GM08714 (cell line): ENCODE data around the gene SNX15.
"Not testable (repeated sequence)": the region's sequence is repeated elsewhere in the genome, so short reads cannot be mapped to it uniquely, and the experiment has no call there.

Source experiments
- H3K4me3 ChIP-seq: fragments of 200-500 bp; sonication (Bioruptor generic); 2 replicates; pipeline ENCODE4 v1.5.1; 2014; ENCODE audit warnings: mild to moderate bottlenecking, low read length, inconsistent platforms
- ZNF274 ChIP-seq: IDR thresholded peaks from 2 replicates; pipeline ENCODE4 v1.6.1; 2012; ENCODE audit warnings: mild to moderate bottlenecking, low read depth, low read length

Gene SNX15

DNA sequence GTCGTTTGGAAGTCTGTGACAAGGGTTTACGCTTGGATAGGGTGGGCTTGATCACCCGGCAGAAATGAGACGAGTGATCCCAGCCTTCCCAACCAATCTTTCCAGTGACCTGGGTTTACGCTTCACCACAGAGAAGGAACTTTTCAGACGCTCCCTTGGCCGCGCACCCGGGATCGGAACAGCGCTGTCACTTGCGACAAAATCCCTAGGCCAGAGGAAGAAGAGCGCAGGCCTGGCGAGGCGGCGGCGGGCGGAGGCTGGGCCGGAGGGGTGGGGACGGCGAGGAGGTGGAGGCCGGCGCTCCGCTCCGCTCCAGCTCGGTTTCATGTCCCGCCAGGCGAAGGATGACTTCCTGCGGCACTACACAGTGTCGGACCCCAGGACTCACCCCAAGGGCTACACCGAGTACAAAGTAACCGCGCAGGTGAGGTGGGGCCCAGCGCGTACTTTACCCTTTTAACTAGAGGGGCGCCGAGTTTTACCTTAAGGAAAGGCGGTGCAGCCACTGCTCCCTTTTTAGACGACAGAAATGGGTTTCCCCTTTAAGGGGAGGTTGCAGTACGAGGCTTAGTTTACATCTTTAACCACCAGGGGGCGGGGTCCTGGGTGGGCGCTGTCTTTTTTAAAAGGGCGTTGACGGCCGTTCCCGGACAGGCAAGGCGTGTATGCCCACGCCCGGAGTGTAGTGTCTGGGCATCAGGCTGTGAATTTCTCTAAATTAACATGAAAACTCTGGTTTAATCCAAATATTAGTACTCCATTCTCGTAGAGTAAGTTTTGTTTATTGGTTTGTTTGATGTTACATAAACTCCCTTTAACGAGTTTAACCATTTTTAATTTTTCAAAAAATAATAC, at the start of gene SNX15:
TSS of gene SNX15 (plus strand) at position 227 of the 855 bp plus-strand sequence. CDS start at position 326, 99 bp downstream.
- no peak for TF ChIP-seq ZNF274
- peak within 1 kb of the TSS; percentile 60; the same call in 1 of the 2 replicates for H3K4me3 ChIP-seq

DNA sequence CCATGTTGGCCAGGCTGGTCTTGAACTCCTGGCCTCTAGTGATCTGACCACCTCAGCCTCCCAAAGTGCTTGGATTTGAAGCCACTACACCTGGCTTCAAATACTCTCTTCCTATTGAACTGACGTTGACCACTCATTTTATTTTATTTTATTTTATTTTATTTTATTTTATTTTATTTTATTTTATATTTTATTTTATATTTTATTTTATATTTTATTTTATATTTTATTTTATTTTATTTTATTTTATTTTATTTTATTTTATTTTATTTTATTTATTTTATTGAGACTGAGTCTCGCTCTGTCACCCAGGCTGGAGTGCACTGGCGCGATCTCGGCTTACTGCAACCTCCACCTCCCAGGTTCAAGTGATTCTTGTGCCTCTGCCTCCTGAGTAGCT, 43.9 kb upstream of the SNX15 start:
- not testable (repeated sequence) for H3K4me3 ChIP-seq

GRCh38 chr11:64987998-64988854, 39.0 kb upstream of the SNX15 start:
- H3K4me3 ChIP-seq: no peak overlapping the region
- no peak for TF ChIP-seq ZNF274

DNA sequence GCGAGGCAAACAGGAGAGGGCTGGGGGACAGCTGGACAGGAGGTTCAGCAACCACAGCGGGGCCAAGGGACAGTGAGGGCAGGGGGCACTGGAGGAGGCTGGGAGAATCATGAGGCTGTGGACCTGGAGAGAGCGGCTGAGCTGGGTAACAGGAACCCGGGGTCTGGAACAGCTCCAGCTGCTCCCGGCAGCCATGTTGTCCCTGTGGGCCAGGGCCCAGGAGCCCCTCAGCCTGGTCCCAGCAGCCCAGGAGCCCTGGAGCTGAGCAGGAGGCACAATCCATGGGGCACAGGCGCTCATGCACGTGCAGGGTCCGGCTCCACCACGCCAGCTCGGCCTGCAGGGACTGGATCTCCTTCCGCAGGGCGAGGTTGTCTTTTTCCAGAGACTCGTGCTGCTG, 37.8 kb upstream of the SNX15 start:
- no peak overlapping the region for H3K4me3 ChIP-seq
- no peak for TF ChIP-seq ZNF274

GRCh38 chr11:64990222-64990923, 36.9 kb upstream of the SNX15 start:
- no peak overlapping the region for H3K4me3 ChIP-seq
- TF ChIP-seq ZNF274: no peak

DNA sequence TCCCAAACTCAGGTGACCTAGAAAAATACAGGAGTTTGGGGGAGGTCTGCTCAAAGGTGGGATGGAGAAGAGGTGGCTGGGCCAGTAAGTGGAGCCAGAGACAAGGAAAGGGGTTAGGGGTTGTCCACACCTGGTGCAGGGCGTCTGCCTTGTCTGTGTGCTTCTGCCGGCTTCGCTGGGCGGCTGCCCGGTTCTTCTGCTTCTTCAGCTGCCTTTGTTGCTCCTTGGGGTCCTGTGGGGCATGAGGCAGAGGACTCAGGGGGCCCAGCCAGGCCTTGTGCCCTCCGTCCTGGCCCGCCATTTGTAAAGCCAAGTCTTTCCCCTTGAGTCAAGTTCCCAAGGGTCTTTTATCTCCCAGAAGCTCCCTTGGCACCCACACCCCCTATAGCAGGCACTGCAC, 32.9 kb upstream of the SNX15 start:
- no peak for TF ChIP-seq ZNF274
- H3K4me3 ChIP-seq: no peak overlapping the region

GRCh38 chr11:64996327-64996709, 30.9 kb upstream of the SNX15 start:
- no peak overlapping the region for H3K4me3 ChIP-seq
- TF ChIP-seq ZNF274: no peak

- H3K4me3 ChIP-seq: no peak within 1 kb of the TSS
Measured at GRCh38 chr11:64996710-64997380, 30.4 kb upstream of the SNX15 start, which contains the start of gene BATF2. TSS of gene BATF2 (minus strand) at chr11:64996971. CDS start at chr11:64996914, 57 bp downstream.

DNA sequence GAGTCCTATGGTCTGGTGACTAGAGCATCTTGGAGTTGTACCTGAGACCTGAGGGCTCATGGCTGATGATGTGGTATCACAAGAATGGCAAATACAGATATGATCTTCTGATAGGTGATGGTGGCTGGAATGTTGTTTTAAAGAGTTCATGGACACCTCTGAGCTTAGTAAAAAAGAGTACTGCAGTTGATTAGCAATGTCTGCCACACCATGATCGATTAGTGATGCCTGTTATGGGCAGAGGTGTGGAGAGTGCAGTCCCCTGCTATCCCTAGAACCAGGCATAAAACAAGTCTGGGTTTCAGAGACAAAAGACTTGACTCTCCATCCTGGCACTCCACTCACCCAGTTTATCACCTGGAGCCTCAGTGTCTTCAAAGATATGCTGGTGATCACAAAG, 29.1 kb upstream of the SNX15 start:
- no peak overlapping the region for H3K4me3 ChIP-seq
- TF ChIP-seq ZNF274: no peak

More at GRCh38 chr11:64996710-64997380, 30.4 kb upstream of the SNX15 start, which contains the start of gene BATF2:
- TF ChIP-seq ZNF274: no peak

- no peak overlapping the region for H3K4me3 ChIP-seq
- TF ChIP-seq ZNF274: no peak
Measured at GRCh38 chr11:64998690-64999431, 28.4 kb upstream of the SNX15 start.

GRCh38 chr11:64999478-64999877, 27.8 kb upstream of the SNX15 start:
- TF ChIP-seq ZNF274: no peak
- H3K4me3 ChIP-seq: no peak overlapping the region

GRCh38 chr11:65002706-65003105, 24.5 kb upstream of the SNX15 start:
- H3K4me3 ChIP-seq: no peak overlapping the region
- no peak for TF ChIP-seq ZNF274

DNA sequence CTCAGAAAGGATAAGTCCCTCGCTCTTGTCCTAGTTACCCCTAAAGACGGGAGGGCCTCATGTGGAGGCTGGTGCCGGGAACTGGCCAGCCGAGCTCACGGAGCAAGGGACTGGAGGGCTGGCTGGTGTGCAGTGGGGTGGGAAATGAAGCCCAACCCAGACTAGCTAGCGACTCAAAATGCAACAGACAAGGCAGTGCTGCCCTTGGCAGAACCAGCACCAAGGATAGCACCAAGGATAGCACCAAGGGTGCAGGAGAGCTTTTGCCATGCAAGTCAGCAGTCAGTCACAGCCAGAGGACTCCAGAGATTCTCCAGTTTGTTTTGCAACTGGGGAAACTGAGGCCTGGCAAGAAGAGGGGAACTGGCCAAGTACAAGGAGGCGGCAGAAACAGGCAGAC, 24.0 kb upstream of the SNX15 start:
- no peak overlapping the region for H3K4me3 ChIP-seq
- TF ChIP-seq ZNF274: no peak

GRCh38 chr11:65003968-65004367, 23.3 kb upstream of the SNX15 start:
- not testable (repeated sequence) for H3K4me3 ChIP-seq
